Sigmoid colon (tissue), 3 donors: ENCODE data around the gene CRELD2.

Source experiments
- CTCF ChIP-seq, 4 experiments: fragments of 450-650 bp in 3 of 4; fragments of 200-600 bp in 1 of 4; IDR thresholded peaks; one replicate each; pipeline ENCODE4 v1.5.1; 2016 to 2019; ENCODE audit warnings: antibody characterized with exemption in 4 of 4, mild to moderate bottlenecking in 3 of 4, moderate library complexity in 2 of 4
- POLR2A ChIP-seq, 2 donors: fragments of 450-650 bp; IDR thresholded peaks; one replicate each; pipeline ENCODE4 v1.6.1; 2016; ENCODE audit warnings: antibody characterized with exemption in 2 of 2, mild to moderate bottlenecking in 2 of 2, moderate library complexity in 2 of 2

GRCh38 chr22:49887702-49888101 lies 30.7 kb upstream of the CRELD2 start:
- TF ChIP-seq CTCF (IDR thresholded peaks at IDR 0.05) (no peak), POLR2A (IDR thresholded peaks at IDR 0.05) (no peak)
